HCEC 1CT (cell line): ENCODE measurements around the gene MYO1D.

Experiments
- DNase-seq: peaks from one replicate; pipeline ENCODE4 v3.0.0-alpha.2; 2017

MYO1D gene

GRCh38 chr17:32813021-32813420 lies 63.9 kb downstream of the MYO1D start:
- DNase-seq, result peak; percentile 64

- no peak for DNase-seq
These were observed 66.2 kb downstream of the MYO1D start for GRCh38 chr17:32810690-32811089.

- no peak for DNase-seq
These were observed 69.3 kb downstream of the MYO1D start for GRCh38 chr17:32807577-32807976.

- DNase-seq, result no peak
These were observed 70.3 kb downstream of the MYO1D start for GRCh38 chr17:32806646-32807045.

- DNase-seq, result no peak
These were observed 71.6 kb downstream of the MYO1D start for GRCh38 chr17:32805029-32805976.

GRCh38 chr17:32803544-32803943 lies 73.4 kb downstream of the MYO1D start:
- peak; percentile 30 for DNase-seq

- no peak for DNase-seq
These were observed 74.6 kb downstream of the MYO1D start for GRCh38 chr17:32802306-32802705.

- DNase-seq, result no peak
These were observed 75.3 kb downstream of the MYO1D start for GRCh38 chr17:32801641-32802040.

GRCh38 chr17:32801193-32801592 lies 75.7 kb downstream of the MYO1D start:
- no peak for DNase-seq

GRCh38 chr17:32798938-32799337 lies 78.0 kb downstream of the MYO1D start:
- DNase-seq, result no peak

- no peak for DNase-seq
These were observed 81.5 kb downstream of the MYO1D start for GRCh38 chr17:32795339-32795979.

- DNase-seq, result no peak
These were observed 82.2 kb downstream of the MYO1D start for GRCh38 chr17:32794533-32795246.

- DNase-seq, result no peak
These were observed 83.1 kb downstream of the MYO1D start for GRCh38 chr17:32793841-32794240.

GRCh38 chr17:32792207-32792606 lies 84.7 kb downstream of the MYO1D start:
- no peak for DNase-seq

- no peak for DNase-seq
These were observed 90.8 kb downstream of the MYO1D start for GRCh38 chr17:32786169-32786568.

- DNase-seq, result no peak
These were observed 92.8 kb downstream of the MYO1D start for GRCh38 chr17:32784113-32784512.

GRCh38 chr17:32783602-32784001 lies 93.3 kb downstream of the MYO1D start:
- peak; percentile 58 for DNase-seq

GRCh38 chr17:32780721-32781120 lies 96.2 kb downstream of the MYO1D start:
- DNase-seq, result no peak

GRCh38 chr17:32777922-32778321 lies 99.0 kb downstream of the MYO1D start:
- DNase-seq, result no peak

- DNase-seq, result peak; percentile 67
These were observed 99.5 kb downstream of the MYO1D start for GRCh38 chr17:32777436-32777835.

- DNase-seq, result no peak
These were observed 102.2 kb downstream of the MYO1D start for GRCh38 chr17:32774695-32775084.

GRCh38 chr17:32773856-32774694 lies 102.8 kb downstream of the MYO1D start:
- no peak for DNase-seq
